H1 (cell line): Measurements from ENCODE around the gene PPP1CA.

Experiments used
- CBX5 ChIP-seq: fragments of 300-800, 300-1000 bp; sonication (generic); IDR thresholded peaks from 2 replicates; pipeline ENCODE4 v1.7.1; 2016; ENCODE audit warnings: antibody characterized with exemption, low read length, low read depth
- EP300 ChIP-seq, 2 experiments: IDR thresholded peaks; 1 replicate in 1 of 2; 2 replicates in 1 of 2; pipeline ENCODE4 v1.6.1; 2011 to 2012; ENCODE audit warnings: low read depth in 2 of 2, low read length in 2 of 2, mild to moderate bottlenecking in 2 of 2, borderline replicate concordance in 1 of 2, inconsistent platforms in 1 of 2, moderate library complexity in 1 of 2
- EZH2 ChIP-seq: fragments of 200-600 bp; sonication (generic); IDR thresholded peaks from 2 replicates; pipeline ENCODE4 v1.7.1; 2012; ENCODE audit warnings: low read depth, mild to moderate bottlenecking, moderate library complexity, low read length, inconsistent platforms; ENCODE audit not compliant: severe bottlenecking
- HDAC2 ChIP-seq, 2 experiments: fragments of 300-600 bp in 1 of 2; sonication (generic) in 1 of 2; IDR thresholded peaks; 2 replicates each; pipeline ENCODE4 v1.6.1; 2011 to 2012; ENCODE audit warnings: low read depth in 2 of 2, low read length in 2 of 2, mild to moderate bottlenecking in 2 of 2, moderate library complexity in 2 of 2, borderline replicate concordance in 1 of 2, inconsistent platforms in 1 of 2
- PHF8 ChIP-seq: fragments of 200-600 bp; sonication (generic); conservative IDR thresholded peaks from 2 replicates; pipeline ENCODE4 v1.7.1; 2012; ENCODE audit warnings: low read depth, mild to moderate bottlenecking, inconsistent platforms, low read length, moderate library complexity
- POLR2A ChIP-seq, 2 experiments: IDR thresholded peaks; 1 replicate in 1 of 2; 2 replicates in 1 of 2; pipeline ENCODE4 v1.6.1; 2011; ENCODE audit warnings: low read depth in 2 of 2, low read length in 2 of 2, mild to moderate bottlenecking in 2 of 2; ENCODE audit errors: control extremely low read depth in 1 of 2
- SUZ12 ChIP-seq: fragments of 200-600 bp; sonication (generic); IDR thresholded peaks from 2 replicates; pipeline ENCODE4 v1.6.1; 2012; ENCODE audit warnings: mild to moderate bottlenecking, inconsistent platforms, low read length, moderate library complexity, mixed read lengths
- TF ChIP-seq, protein P1 (sequence below), 3 experiments: IDR thresholded peaks; 1 replicate in 2 of 3; 2 replicates in 1 of 3; pipeline versions ENCODE4 v1.5.1 to v1.6.1; 2011; ENCODE audit warnings: low read length in 3 of 3, mild to moderate bottlenecking in 3 of 3, inconsistent platforms in 2 of 3, low read depth in 1 of 3, moderate library complexity in 1 of 3; ENCODE audit not compliant: insufficient read depth in 1 of 3; ENCODE audit errors: control extremely low read depth in 1 of 3

DNA sequence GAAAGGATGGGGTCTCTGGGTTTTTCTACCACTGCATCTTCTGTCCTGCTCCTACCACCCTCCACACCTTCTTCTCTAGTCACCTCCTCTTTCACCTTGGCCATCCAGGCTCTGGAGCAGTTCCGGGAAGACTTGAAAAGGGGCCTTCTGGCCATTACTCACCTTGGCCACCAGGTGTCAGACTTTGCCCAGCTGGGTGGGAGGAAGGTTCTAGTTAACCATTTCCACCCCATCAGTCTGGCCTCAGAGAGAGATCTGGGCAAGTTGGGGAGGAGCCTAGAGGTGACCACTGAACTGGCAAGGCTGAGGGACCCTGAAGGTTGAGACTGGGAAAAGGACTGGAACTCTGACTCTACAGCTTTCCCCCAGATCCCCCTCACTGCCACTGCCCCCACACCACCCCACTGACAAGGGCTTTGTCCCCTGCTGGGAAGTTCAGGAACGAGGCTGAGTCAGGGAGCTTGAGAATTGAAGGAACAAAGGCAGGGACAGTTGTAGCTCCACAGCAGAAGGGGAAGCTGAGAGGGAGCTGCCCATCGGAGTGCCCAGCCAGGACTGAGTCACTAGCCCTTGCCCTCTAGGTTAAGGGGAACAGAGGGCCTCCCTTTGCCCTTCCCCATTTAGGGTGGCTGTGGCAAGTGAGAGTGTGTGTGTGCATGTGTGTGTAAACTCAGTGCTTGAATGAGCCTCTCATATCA lies 44.6 kb downstream of the PPP1CA start:
- TF ChIP-seq SUZ12 (no peak), PHF8 (no peak), CBX5 (no peak), POLR2A (IDR thresholded peaks at IDR 0.05; ENCODE audit: control extremely low read depth in 1 of 2, low read depth in 2 of 2, low read length in 2 of 2) (no peak), EP300 (IDR thresholded peaks at IDR 0.05; ENCODE audit: borderline replicate concordance in 1 of 2, low read depth in 2 of 2, low read length in 2 of 2) (0 out of 3 replicates have a peak, but pooled peaks of 1 of the 2 experiments have one; percentile 26), EZH2 (no peak), HDAC2 (IDR thresholded peaks at IDR 0.05; ENCODE audit: borderline replicate concordance in 1 of 2, low read depth in 2 of 2, low read length in 2 of 2) (no peak)
- TF ChIP-seq, protein P1, sequence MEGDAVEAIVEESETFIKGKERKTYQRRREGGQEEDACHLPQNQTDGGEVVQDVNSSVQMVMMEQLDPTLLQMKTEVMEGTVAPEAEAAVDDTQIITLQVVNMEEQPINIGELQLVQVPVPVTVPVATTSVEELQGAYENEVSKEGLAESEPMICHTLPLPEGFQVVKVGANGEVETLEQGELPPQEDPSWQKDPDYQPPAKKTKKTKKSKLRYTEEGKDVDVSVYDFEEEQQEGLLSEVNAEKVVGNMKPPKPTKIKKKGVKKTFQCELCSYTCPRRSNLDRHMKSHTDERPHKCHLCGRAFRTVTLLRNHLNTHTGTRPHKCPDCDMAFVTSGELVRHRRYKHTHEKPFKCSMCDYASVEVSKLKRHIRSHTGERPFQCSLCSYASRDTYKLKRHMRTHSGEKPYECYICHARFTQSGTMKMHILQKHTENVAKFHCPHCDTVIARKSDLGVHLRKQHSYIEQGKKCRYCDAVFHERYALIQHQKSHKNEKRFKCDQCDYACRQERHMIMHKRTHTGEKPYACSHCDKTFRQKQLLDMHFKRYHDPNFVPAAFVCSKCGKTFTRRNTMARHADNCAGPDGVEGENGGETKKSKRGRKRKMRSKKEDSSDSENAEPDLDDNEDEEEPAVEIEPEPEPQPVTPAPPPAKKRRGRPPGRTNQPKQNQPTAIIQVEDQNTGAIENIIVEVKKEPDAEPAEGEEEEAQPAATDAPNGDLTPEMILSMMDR (IDR thresholded peaks at IDR 0.05; ENCODE audit: control extremely low read depth in 1 of 3, insufficient read depth in 1 of 3, low read depth in 1 of 3, low read length in 3 of 3): peak; percentile 78 to 99 (median 94)
